HG03108 (cell line): ENCODE measurements around the gene BTF3L4.
A peak's percentile ranks its signal among the peaks of the same experiment; 100 is the strongest.

Experiments used
- ATAC-seq: cut with Tn5 transposase; IDR thresholded peaks from one replicate; pipeline ENCODE4 v1.9.1; 2021; ENCODE audit warnings: moderate library complexity; ENCODE audit not compliant: unreplicated experiment

Gene BTF3L4

GRCh38 chr1:52122384-52122783 lies 66.3 kb downstream of the BTF3L4 start:
- ATAC-seq = no peak

- ATAC-seq = no peak
These were observed 67.5 kb downstream of the BTF3L4 start for GRCh38 chr1:52123622-52124021.

GRCh38 chr1:52125736-52126359 lies 69.8 kb downstream of the BTF3L4 start:
- no peak for ATAC-seq

- ATAC-seq = no peak
These were observed 71.4 kb downstream of the BTF3L4 start for GRCh38 chr1:52127181-52128180.

- ATAC-seq = peak; percentile 79
These were observed 83.9 kb downstream of the BTF3L4 start for GRCh38 chr1:52139817-52140540.
